Left lung (tissue), 10 donors: ENCODE results near the gene NEUROG2. TPM values are rescaled to one million over a fixed set of nuclear protein-coding genes. Genes with fewer than 3 reads are reported as not detected.

Source experiments
- ATAC-seq: fragments of 200-7000 bp; cut with Tn5 transposase; one replicate; pipeline ENCODE4 v1.9.1; 2020; ENCODE audit warnings: moderate library complexity
- DNase-seq, 4 donors: peaks; one replicate each; pipeline ENCODE4 v3.0.0-alpha.2; 2013 to 2020
- H3K27ac ChIP-seq, 2 donors: fragments of 200-600 bp; sonication (generic) in 1 of 2; one replicate each; pipeline versions ENCODE4 v1.5.0 to v1.8.0; 2020 to 2021
- H3K27me3 ChIP-seq, 2 donors: fragments of 200-600 bp; sonication (generic) in 1 of 2; one replicate each; pipeline versions ENCODE4 v1.5.0 to v1.8.0; 2020 to 2021
- H3K36me3 ChIP-seq, 2 donors: fragments of 200-600 bp; sonication (generic) in 1 of 2; one replicate each; pipeline versions ENCODE4 v1.5.0 to v1.8.0; 2020 to 2021
- H3K4me1 ChIP-seq, 2 donors: fragments of 200-600 bp; one replicate each; pipeline ENCODE4 v1.8.0; 2021
- H3K4me3 ChIP-seq, 2 donors: fragments of 200-600 bp; sonication (generic) in 1 of 2; one replicate each; pipeline versions ENCODE4 v1.5.0 to v1.8.0; 2020 to 2021; ENCODE audit warnings: mild to moderate bottlenecking in 1 of 2
- H3K9me3 ChIP-seq, 2 donors: fragments of 200-600 bp; sonication (generic) in 1 of 2; one replicate each; pipeline versions ENCODE4 v1.5.0 to v1.8.0; 2020 to 2021
- CTCF ChIP-seq, 2 donors: fragments of 200-600 bp; sonication (generic) in 1 of 2; IDR thresholded peaks; one replicate each; pipeline versions ENCODE4 v1.5.0 to v1.8.0; 2021; ENCODE audit warnings: antibody characterized with exemption in 2 of 2
- intact Hi-C, 2 donors: fragments of 100-400 bp; cut with DNase I; formaldehyde crosslinking; loops; one replicate each; pipeline versions ENCODE4 v1.11.2 to v1.14.2; 2022
- polyA plus RNA-seq, 6 donors: library from polyadenylated mRNA; unstranded; fragments of 120-200 nt; gene quantifications; one replicate each; pipeline ENCODE4 v1.2.1, GENCODE V29; 2013; ENCODE audit not compliant: insufficient read length in 6 of 6
- total RNA-seq, 2 donors: library from RNA; stranded (reverse); fragmentation: NEBNext Ultra II Directional; extraction: Animal tissue kit (Norgen Biotek cat#: 25700); gene quantifications; one replicate each; pipeline ENCODE4 v1.2.1, GENCODE V29; 2021
- donor health status: DM: no; HTN: yes; CAD: no.
- donor health status: DM: no; HTN: no; CAD: no.

Gene NEUROG2
- total and polyA plus RNA-seq, 8 donors = not detected

- DNase-seq = no peak
- ATAC-seq = no peak
- Histone ChIP-seq H3K9me3 (no peaks in the 10 kb centered on the region), H3K36me3 (no peaks in the 10 kb centered on the region), H3K4me3 (no peak overlapping the region), H3K27ac (no peak overlapping the region), H3K4me1 (peaks cover 23 to 37% of the 10 kb centered on the region in 2 donors), H3K27me3 (peaks cover 93 to 98% of the 10 kb centered on the region in 2 donors)
- intact Hi-C loops = loop anchor here in 1 of 2 donors (10.0 kb wide), 1 partner anchor 196 kb away; no protein-coding TSS in a partner anchor
- TF ChIP-seq CTCF (IDR thresholded peaks at IDR 0.05) = no peak
These were observed 4.7 kb upstream of the NEUROG2 start for GRCh38 chr4:112520598-112521122.

GRCh38 chr4:112519689-112520597 is 4.0 kb upstream of the NEUROG2 start:
- Histone ChIP-seq H3K27me3 (peaks cover 99 to 100% of the 10 kb centered on the region in 2 donors), H3K36me3 (no peaks in the 10 kb centered on the region), H3K4me3 (no peak overlapping the region), H3K4me1 (peaks cover 29 to 44% of the 10 kb centered on the region in 2 donors), H3K27ac (no peak overlapping the region), H3K9me3 (no peaks in the 10 kb centered on the region)
- intact Hi-C loops = loop anchor here in 1 of 2 donors (10.0 kb wide), 1 partner anchor 195 kb away; no protein-coding TSS in a partner anchor
- TF ChIP-seq CTCF (IDR thresholded peaks at IDR 0.05) = no peak
- ATAC-seq = no peak
- no peak for DNase-seq

- Histone ChIP-seq H3K36me3 (no peaks in the 10 kb centered on the region), H3K9me3 (no peaks in the 10 kb centered on the region), H3K4me3 (no peak overlapping the region), H3K4me1 (peaks cover 30 to 49% of the 10 kb centered on the region in 2 donors), H3K27me3 (peaks cover 100% of the 10 kb centered on the region in 2 donors), H3K27ac (no peak overlapping the region)
- no peak for DNase-seq
- TF ChIP-seq CTCF (IDR thresholded peaks at IDR 0.05) = no peak
- intact Hi-C loops = no loop called here
- ATAC-seq = no peak
These were observed 2.7 kb upstream of the NEUROG2 start for GRCh38 chr4:112518675-112519074.

GRCh38 chr4:112517911-112518310 is 1.9 kb upstream of the NEUROG2 start:
- H3K4me1 ChIP-seq = peaks cover 23 to 41% of the 10 kb centered on the region in 2 donors

More at GRCh38 chr4:112517911-112518310, 1.9 kb upstream of the NEUROG2 start:
- no peak overlapping the region for H3K4me3 ChIP-seq
- intact Hi-C loops = no loop called here
- H3K36me3 ChIP-seq = no peaks in the 10 kb centered on the region
- ATAC-seq (no peak), DNase-seq (no peak)
- TF ChIP-seq CTCF (IDR thresholded peaks at IDR 0.05) = no peak
- no peak overlapping the region for H3K27ac ChIP-seq
- H3K27me3 ChIP-seq = peaks cover 100% of the 10 kb centered on the region in 2 donors
- H3K9me3 ChIP-seq = no peaks in the 10 kb centered on the region
